ENCODE measurements around the gene CERCAM. TPM values are rescaled to one million over a fixed set of nuclear protein-coding genes. Genes with fewer than 3 reads are reported as not detected.

Gene CERCAM
- total RNA-seq, 1 donor from 2014 or later: 47.3 TPM

GRCh38 chr9:128481561-128481960, 60.9 kb downstream of the CERCAM start:
- Mint-ChIP-seq H3K27me3 (no peaks in the 10 kb centered on the region), H3K27ac (no peak overlapping the region), H3K4me1 (ENCODE audit: unreplicated experiment) (no peaks in the 10 kb centered on the region), H3K36me3 (peaks cover 22% of the 10 kb centered on the region), H3K4me3 (no peak overlapping the region), H3K9me3 (no peaks in the 10 kb centered on the region)
- TF ChIP-seq CTCF (conservative IDR thresholded peaks at IDR 0.05): no peak
- no peak for DNase-seq (ENCODE audit: extremely low spot score, unreplicated experiment)

- no peak overlapping the region for H3K4me3 Mint-ChIP-seq
- TF ChIP-seq CTCF (conservative IDR thresholded peaks at IDR 0.05): no peak
- H3K4me1 Mint-ChIP-seq (ENCODE audit: unreplicated experiment): no peaks in the 10 kb centered on the region
- DNase-seq (ENCODE audit: extremely low spot score, unreplicated experiment): no peak
- H3K27ac Mint-ChIP-seq: no peak overlapping the region
- H3K9me3 Mint-ChIP-seq: no peaks in the 10 kb centered on the region
- no peaks in the 10 kb centered on the region for H3K27me3 Mint-ChIP-seq
- peaks cover 25% of the 10 kb centered on the region for H3K36me3 Mint-ChIP-seq
Observed at GRCh38 chr9:128482186-128482585, 61.5 kb downstream of the CERCAM start.

- Mint-ChIP-seq H3K27ac (no peak overlapping the region), H3K27me3 (no peaks in the 10 kb centered on the region), H3K4me3 (no peak overlapping the region), H3K36me3 (peaks cover 24% of the 10 kb centered on the region), H3K4me1 (ENCODE audit: unreplicated experiment) (no peaks in the 10 kb centered on the region), H3K9me3 (no peaks in the 10 kb centered on the region)
- DNase-seq (ENCODE audit: extremely low spot score, unreplicated experiment): no peak
- TF ChIP-seq CTCF (conservative IDR thresholded peaks at IDR 0.05): no peak
Observed at GRCh38 chr9:128484686-128485413, 64.2 kb downstream of the CERCAM start.

GRCh38 chr9:128485414-128485855, 64.8 kb downstream of the CERCAM start:
- no peak overlapping the region for H3K27ac Mint-ChIP-seq
- no peaks in the 10 kb centered on the region for H3K4me1 Mint-ChIP-seq (ENCODE audit: unreplicated experiment)
- H3K36me3 Mint-ChIP-seq: peaks cover 27% of the 10 kb centered on the region
- H3K4me3 Mint-ChIP-seq: no peak overlapping the region
- no peaks in the 10 kb centered on the region for H3K27me3 Mint-ChIP-seq
- no peak for DNase-seq (ENCODE audit: extremely low spot score, unreplicated experiment)
- no peak for TF ChIP-seq CTCF (conservative IDR thresholded peaks at IDR 0.05)
- H3K9me3 Mint-ChIP-seq: no peaks in the 10 kb centered on the region

GRCh38 chr9:128486201-128486600, 65.5 kb downstream of the CERCAM start:
- H3K27ac Mint-ChIP-seq: no peak overlapping the region
- H3K36me3 Mint-ChIP-seq: peaks cover 30% of the 10 kb centered on the region
- H3K27me3 Mint-ChIP-seq: no peaks in the 10 kb centered on the region
- H3K4me3 Mint-ChIP-seq: no peak overlapping the region
- H3K4me1 Mint-ChIP-seq (ENCODE audit: unreplicated experiment): no peaks in the 10 kb centered on the region
- TF ChIP-seq CTCF (conservative IDR thresholded peaks at IDR 0.05): no peak
- no peaks in the 10 kb centered on the region for H3K9me3 Mint-ChIP-seq
- no peak for DNase-seq (ENCODE audit: extremely low spot score, unreplicated experiment)

Small RNA genes within 50 kb of the gene (microRNA-seq; reads per million reads assigned to microRNA genes)
- not detected for gene MIR219B

Other genes with a start within 250 kb of the CERCAM start
- gene CIZ1, start 229.3 kb upstream of the CERCAM start, total RNA-seq (ENCODE audit: low replicate concordance): 141 and 186 TPM in 2 replicates
- gene DNM1, start 217.5 kb upstream of the CERCAM start, total RNA-seq (ENCODE audit: low replicate concordance): 16.3 and 112 TPM in 2 replicates
- 91.5 and 124 TPM in 2 replicates for gene GOLGA2, start 144.8 kb upstream of the CERCAM start, total RNA-seq (ENCODE audit: low replicate concordance)
- gene SWI5, start 144.6 kb upstream of the CERCAM start, total RNA-seq (ENCODE audit: low replicate concordance): 23.0 and 25.1 TPM in 2 replicates
- gene TRUB2, start 98.4 kb upstream of the CERCAM start, total RNA-seq (ENCODE audit: low replicate concordance): 32.9 and 40.4 TPM in 2 replicates
- gene COQ4, start 98.0 kb upstream of the CERCAM start, total RNA-seq (ENCODE audit: low replicate concordance): 58.5 and 60.5 TPM in 2 replicates
- gene SLC27A4, start 80.3 kb upstream of the CERCAM start, total RNA-seq (ENCODE audit: low replicate concordance): 42.2 and 47.2 TPM in 2 replicates
- 56.1 and 60.3 TPM in 2 replicates for gene URM1, start 49.5 kb upstream of the CERCAM start, total RNA-seq (ENCODE audit: low replicate concordance)
- 38.2 and 59.1 TPM in 2 replicates for gene ODF2, start 35.1 kb downstream of the CERCAM start, total RNA-seq (ENCODE audit: low replicate concordance)
- 17.6 and 21.8 TPM in 2 replicates for gene GLE1, start 83.9 kb downstream of the CERCAM start, total RNA-seq (ENCODE audit: low replicate concordance)
- 267 and 270 TPM in 2 replicates for gene SPTAN1, start 131.7 kb downstream of the CERCAM start, total RNA-seq (ENCODE audit: low replicate concordance)
- 65.0 and 70.6 TPM in 2 replicates for gene DYNC2I2, start 236.0 kb downstream of the CERCAM start, total RNA-seq (ENCODE audit: low replicate concordance)

Data from type B pancreatic cell (in vitro differentiated cells).